MM.1S (cell line): ENCODE measurements around the gene ITPA.

ENCODE experiments used
- EZH2 ChIP-seq: fragments of 300-600 bp; sonication (generic); optimal IDR thresholded peaks from 2 replicates; pipeline ENCODE3; 2017; ENCODE audit warnings: low read depth, mild to moderate bottlenecking, antibody characterized with exemption, low read length, mixed read lengths
- TF ChIP-seq, protein P1 (sequence below): fragments of 300-600 bp; sonication (generic); IDR thresholded peaks from 2 replicates; pipeline ENCODE4 v1.5.1; 2016; ENCODE audit warnings: antibody characterized with exemption, low read length, mixed read lengths

DNA sequence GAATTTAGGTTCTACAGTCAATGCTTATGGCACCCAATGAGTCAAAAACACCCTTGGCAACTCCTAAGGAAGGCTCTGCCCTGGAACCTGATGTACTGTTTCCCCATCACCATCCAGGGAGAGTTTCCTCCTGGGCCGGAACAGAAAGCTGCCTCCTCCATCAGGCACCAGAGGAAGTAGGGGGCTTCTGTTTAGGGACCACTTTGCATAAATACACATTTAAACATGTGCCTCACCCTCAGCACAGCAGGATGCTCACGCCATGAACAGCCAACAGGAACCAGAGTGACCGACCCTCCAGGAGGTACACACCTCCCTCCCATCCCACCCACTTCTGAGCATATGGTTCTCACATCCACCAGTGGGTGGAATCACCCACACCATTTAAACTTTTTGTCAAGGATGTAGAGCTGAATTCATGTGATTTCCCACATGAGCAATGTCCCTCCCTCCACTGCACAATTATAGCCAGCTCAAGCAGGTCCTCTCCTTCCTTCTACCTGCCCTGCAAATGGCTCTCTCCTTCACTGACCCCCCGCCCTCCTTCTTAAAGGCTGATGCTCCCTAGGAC, 19.7 kb upstream of the ITPA start:
- TF ChIP-seq, protein P1, sequence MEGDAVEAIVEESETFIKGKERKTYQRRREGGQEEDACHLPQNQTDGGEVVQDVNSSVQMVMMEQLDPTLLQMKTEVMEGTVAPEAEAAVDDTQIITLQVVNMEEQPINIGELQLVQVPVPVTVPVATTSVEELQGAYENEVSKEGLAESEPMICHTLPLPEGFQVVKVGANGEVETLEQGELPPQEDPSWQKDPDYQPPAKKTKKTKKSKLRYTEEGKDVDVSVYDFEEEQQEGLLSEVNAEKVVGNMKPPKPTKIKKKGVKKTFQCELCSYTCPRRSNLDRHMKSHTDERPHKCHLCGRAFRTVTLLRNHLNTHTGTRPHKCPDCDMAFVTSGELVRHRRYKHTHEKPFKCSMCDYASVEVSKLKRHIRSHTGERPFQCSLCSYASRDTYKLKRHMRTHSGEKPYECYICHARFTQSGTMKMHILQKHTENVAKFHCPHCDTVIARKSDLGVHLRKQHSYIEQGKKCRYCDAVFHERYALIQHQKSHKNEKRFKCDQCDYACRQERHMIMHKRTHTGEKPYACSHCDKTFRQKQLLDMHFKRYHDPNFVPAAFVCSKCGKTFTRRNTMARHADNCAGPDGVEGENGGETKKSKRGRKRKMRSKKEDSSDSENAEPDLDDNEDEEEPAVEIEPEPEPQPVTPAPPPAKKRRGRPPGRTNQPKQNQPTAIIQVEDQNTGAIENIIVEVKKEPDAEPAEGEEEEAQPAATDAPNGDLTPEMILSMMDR, result no peak
- TF ChIP-seq EZH2, result no peak
